Prostate gland (tissue), 2 donors: ENCODE measurements around the gene SLC2A4RG.

Source experiments
- CTCF ChIP-seq, 4 experiments: fragments of 200-600 bp in 2 of 4; fragments of 450-650 bp in 2 of 4; sonication (generic) in 2 of 4; IDR thresholded peaks; 1 replicate in 3 of 4; 2 replicates in 1 of 4; pipeline ENCODE4 v1.5.1; 2016 to 2019; ENCODE audit warnings: antibody characterized with exemption in 4 of 4, mild to moderate bottlenecking in 2 of 4, moderate library complexity in 2 of 4
- POLR2A ChIP-seq: fragments of 450-650 bp; IDR thresholded peaks from one replicate; pipeline ENCODE4 v1.6.1; 2016; ENCODE audit warnings: antibody characterized with exemption, mild to moderate bottlenecking
- POLR2AphosphoS5 ChIP-seq: sonication (generic); formaldehyde crosslinking; IDR thresholded peaks from one replicate; pipeline ENCODE4 v1.6.1; 2017; ENCODE audit warnings: antibody characterized with exemption

GRCh38 chr20:63736893-63737694, 2.5 kb upstream of the SLC2A4RG start:
- TF ChIP-seq POLR2A = no peak
- no peak for TF ChIP-seq CTCF (IDR thresholded peaks at IDR 0.05)
- TF ChIP-seq POLR2AphosphoS5 = no peak
